Stimulated activated CD4-positive, alpha-beta T cell treated with anti-CD3 and anti-CD28 coated beads, Interleukin-2, amount 100 ng/mL, for 24 hours (primary cell): Measurements from ENCODE around the gene ATR.
A peak's percentile ranks its signal among the peaks of the same experiment; 100 is the strongest.

Source experiments
- DNase-seq, 2 donors: peaks; one replicate each; pipeline ENCODE4 v3.0.0-alpha.2; 2020

Gene ATR

GRCh38 chr3:142507241-142507640 lies 71.3 kb downstream of the ATR start:
- no peak for DNase-seq

GRCh38 chr3:142502187-142502985 lies 76.1 kb downstream of the ATR start:
- no peak for DNase-seq

DNA sequence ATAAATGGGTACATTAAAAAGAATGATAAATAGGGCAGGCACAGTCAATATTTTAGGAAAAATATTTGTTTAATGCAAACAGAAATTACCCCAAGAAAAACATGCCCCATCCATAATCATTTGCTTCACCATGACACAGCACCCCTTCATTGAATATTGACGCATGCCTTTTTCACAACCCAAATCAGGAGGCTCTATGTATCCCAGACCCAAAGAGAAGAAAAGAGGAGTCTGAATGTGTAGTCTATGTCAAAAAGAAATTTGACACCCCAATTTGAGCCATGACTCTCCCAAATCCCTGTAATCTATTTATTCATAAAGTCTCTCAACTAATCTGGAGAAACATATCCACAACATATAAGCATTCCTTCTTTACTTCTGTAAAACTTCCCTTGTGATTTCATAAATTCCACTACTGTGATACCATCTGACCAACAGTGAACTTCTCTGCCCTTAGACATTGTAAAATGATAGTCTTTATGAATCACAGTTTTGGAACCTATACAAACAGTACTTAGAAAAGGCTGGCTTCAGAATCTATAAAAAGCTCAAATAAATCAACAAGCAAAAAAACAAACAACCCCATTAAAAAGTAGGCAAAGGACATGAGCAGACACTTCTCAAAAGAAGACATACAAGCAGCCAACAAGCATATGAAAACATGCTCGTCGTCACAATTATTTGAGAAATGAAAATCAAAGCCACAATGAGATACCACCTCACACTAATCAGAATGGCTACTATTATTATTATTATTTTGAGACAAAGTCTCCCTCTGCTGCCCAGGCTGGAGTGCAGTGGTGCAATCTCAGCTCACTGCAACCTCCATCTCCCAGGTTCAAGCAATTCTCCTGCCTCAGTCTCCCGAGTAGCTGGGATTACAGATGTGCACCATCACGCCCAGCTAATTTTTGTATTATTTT lies 77.3 kb downstream of the ATR start:
- no peak for DNase-seq

- DNase-seq: no peak
Observed at GRCh38 chr3:142500211-142500610, 78.3 kb downstream of the ATR start.

DNA sequence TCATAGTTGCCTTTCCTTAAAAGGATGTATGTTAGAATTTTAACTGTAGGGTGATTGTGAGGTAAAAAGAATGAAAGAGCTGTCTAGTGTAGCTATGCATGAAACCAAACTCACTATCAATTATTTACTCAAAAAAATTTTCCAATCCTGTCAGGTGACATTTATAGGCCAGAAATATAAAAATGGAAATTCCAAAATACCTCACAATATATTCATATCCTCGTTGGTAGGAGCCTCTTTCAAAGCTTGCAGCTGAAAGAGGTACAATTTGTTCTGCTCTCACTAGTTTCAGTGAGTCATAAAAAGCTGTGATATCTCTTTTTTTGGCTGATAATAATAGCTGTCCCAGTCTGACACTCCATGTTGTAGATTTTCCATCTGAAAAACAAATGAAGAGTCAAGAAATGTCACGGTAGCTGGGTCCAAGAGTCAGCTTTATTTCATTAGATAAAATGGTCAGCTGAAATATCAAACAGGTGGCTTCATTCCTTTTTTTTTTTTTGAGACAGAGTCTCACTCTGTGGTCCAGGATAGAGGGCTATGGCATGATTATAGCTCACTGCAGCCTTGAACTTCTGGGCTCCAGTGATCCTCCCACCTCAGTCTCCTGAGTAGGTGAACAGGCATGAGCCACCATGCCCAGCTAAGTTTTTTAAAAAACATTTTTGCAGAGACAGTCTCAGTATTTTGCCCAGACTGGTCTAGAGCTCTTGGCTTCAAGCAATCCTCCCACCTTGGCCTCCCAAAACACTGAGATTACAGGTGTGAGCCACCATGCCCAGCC lies 79.9 kb downstream of the ATR start:
- no peak for DNase-seq

GRCh38 chr3:142497729-142498128 lies 80.8 kb downstream of the ATR start:
- DNase-seq: no peak

DNA sequence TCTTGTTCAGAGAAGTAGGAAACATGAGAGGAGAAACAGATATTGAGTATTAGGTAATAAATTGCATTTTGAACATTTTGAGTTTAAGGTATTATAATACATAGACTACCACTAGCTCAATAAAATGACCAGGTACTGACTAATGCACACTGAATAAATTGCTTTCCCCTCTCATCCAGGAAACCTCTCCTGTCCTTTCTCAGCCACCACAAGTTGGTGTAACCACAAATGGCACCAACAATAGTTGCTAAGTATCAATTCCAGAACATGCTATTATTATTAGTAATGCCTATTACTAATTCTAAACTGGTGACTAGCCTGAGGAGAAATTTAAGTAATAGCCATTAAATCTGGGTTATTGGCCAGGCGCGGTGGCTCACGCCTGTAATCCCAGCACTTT lies 83.4 kb downstream of the ATR start:
- DNase-seq: no peak

GRCh38 chr3:142492184-142492583 lies 86.3 kb downstream of the ATR start:
- no peak for DNase-seq

GRCh38 chr3:142489572-142490323 lies 88.8 kb downstream of the ATR start:
- no peak for DNase-seq

DNA sequence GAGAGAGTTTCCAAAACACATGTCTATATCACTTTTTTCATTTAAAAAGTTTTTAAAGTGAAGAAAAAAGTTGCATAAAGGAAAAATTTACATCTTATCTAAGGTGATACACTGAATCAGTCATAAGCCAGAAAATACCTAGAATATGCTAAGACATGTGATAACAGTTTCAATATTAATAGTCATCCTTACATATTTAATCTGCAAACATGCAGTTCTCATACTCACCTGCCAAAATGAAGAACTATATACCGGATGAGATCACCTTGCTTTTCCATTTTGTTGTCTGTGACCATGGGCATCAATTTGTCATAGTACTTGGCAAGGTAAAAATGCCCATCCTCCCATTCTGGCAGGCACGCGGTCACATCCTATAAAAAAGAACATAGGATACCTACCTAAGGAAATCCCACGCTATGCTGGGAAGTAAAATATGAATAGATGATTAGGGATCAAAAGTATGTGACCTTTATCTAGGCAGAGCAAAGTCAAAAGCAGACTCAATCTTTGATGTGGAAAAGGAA lies 93.6 kb downstream of the ATR start:
- no peak for DNase-seq

DNA sequence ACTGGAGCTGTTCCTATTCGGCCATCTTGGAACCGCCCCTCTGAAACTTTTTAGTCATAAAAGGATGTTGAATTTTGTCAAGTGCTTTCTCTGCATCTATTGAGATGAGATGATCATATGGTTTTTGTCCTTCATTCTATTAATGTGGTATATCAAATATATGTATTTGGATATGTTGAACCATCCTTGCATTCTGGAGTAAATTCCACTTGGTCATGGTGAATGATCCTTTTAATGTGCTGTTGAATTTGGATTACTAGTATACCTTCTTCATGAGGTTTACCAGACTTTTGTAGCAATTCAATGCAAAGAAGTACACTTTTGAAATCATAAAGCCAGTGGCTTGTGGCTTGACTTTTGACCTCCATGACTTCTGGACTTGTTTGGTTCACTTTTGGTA lies 97.3 kb downstream of the ATR start:
- DNase-seq: no peak

DNA sequence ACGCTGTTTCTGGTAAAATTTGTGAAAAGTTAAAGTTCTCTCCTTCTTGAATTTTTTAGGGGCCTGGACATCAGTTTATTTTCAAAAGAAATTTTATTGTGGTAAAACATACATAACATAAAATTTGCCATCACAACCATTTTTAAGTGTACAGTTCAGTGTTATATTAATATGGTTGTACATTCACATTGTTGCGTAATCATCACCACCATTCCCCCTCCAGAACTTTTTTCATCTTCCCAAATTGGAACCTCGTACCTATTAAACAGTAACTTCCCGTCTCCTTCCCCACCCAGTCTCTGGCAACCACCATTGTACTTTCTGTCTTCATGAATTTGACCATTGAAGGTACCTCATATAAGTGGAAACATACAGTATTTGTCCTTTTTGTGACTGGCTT lies 107.7 kb downstream of the ATR start:
- no peak for DNase-seq

- no peak for DNase-seq
Observed at GRCh38 chr3:142468456-142468855, 110.1 kb downstream of the ATR start.

GRCh38 chr3:142467768-142468167 lies 110.8 kb downstream of the ATR start:
- DNase-seq: no peak

DNA sequence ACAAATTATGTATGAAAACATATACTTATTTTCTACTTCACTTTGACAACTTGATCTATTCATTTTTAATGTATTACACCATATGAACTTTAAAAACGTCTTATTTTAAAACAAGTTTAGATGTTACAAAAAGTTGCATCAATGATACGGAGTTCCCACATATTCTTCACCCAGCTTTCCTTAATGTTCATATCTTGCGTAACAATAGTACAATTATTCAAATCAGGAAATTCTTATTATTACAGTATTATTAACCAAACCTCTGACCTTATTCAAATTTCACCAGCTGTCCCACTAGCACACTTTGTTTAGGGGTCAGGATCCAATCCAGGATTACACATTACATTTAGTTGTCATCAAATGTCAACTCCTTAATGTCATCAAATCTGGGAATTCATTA lies 117.8 kb downstream of the ATR start:
- DNase-seq: no peak

- no peak for DNase-seq
Observed at GRCh38 chr3:142459929-142460328, 118.6 kb downstream of the ATR start.

DNA sequence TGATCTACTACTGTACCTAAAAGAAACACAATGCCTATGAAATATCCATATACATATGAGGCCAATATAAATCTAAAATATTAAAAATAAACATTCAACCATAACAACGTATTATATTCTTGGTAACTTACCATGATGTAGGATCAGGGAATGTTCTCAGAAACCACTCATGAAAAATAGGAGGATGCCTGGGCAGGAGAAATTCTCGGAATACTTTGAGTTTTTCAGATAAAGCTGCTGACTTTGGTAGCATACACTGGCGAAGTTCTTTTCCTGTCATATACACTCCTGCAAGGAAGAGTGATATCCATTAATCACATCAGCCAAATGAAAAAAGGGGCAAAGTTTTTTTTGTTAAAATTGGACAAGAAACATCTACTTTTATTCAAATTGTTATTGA lies 119.4 kb downstream of the ATR start:
- no peak for DNase-seq

- no peak for DNase-seq
Observed at GRCh38 chr3:142450881-142451280, 127.7 kb downstream of the ATR start.

GRCh38 chr3:142450189-142450588 lies 128.3 kb downstream of the ATR start:
- DNase-seq: no peak

GRCh38 chr3:142447852-142448823 lies 130.4 kb downstream of the ATR start, which contains the start of gene XRN1:
XRN1 (minus strand) TSS chr3:142448037; CDS start chr3:142447944, 93 bp downstream.
- peak; percentile 95 for DNase-seq
